Panc1 (cell line): Measurements from ENCODE around the gene ZNF805. TPM values are rescaled to one million over a fixed set of nuclear protein-coding genes. Genes with fewer than 3 reads are reported as not detected.

Experiments used
- ATAC-seq: fragments of 200-7000 bp; cut with Tn5 transposase; 2 replicates; pipeline ENCODE4 v1.9.1; 2020; ENCODE audit warnings: mild to moderate bottlenecking, moderate library complexity
- BruUV-seq: library from RNA; stranded (reverse); fragments of 400-500 nt; replicated peaks from 2 replicates; lab custom pipeline; 2021; lab: Mats Ljungman, UMichigan
- CTCF ChIA-PET: fragments of 300-600 bp; sonication (Branson Sonifier 250); formaldehyde crosslinking; loops from one replicate; lab custom pipeline; 2022; ENCODE audit warnings: antibody characterized with exemption; lab: Charles Lee
- POLR2A ChIA-PET: fragments of 300-600 bp; sonication (Branson Sonifier 250); formaldehyde crosslinking; loops from one replicate; lab custom pipeline; 2022; ENCODE audit warnings: antibody characterized with exemption; lab: Charles Lee
- DNase-seq: peaks from one replicate; pipeline ENCODE4 v3.0.0-alpha.2; 2010; ENCODE audit warnings: low read depth, low spot score
- H3K27ac ChIP-seq: 2 replicates; pipeline ENCODE4 v1.5.1; 2011; ENCODE audit warnings: mild to moderate bottlenecking, low read length, inconsistent platforms
- H3K27me3 ChIP-seq: fragments of 200-500 bp; sonication (Bioruptor generic); 2 replicates; pipeline ENCODE4 v1.6.0; 2014; ENCODE audit warnings: low read length, inconsistent platforms; ENCODE audit not compliant: control insufficient read depth, insufficient read depth
- H3K36me3 ChIP-seq: fragments of 200-500 bp; sonication (Bioruptor generic); 2 replicates; pipeline ENCODE4 v1.5.1; 2014; ENCODE audit warnings: inconsistent platforms, mild to moderate bottlenecking, low read length, moderate library complexity; ENCODE audit not compliant: control insufficient read depth, insufficient read depth
- H3K4me1 ChIP-seq: 2 replicates; pipeline ENCODE4 v1.5.1; 2011; ENCODE audit warnings: inconsistent platforms, mild to moderate bottlenecking, low read length, moderate library complexity; ENCODE audit not compliant: control insufficient read depth, insufficient read depth
- H3K4me3 ChIP-seq, 2 experiments: 2 replicates each; pipeline ENCODE4 v1.5.1; 2011 to 2012; ENCODE audit warnings: low read depth in 2 of 2, low read length in 2 of 2, mild to moderate bottlenecking in 2 of 2, inconsistent platforms in 1 of 2, moderate library complexity in 1 of 2
- H3K9me3 ChIP-seq: fragments of 200-500 bp; sonication (Bioruptor generic); 2 replicates; pipeline ENCODE4 v1.5.1; 2014; ENCODE audit warnings: low read depth, mild to moderate bottlenecking, inconsistent platforms, low read length, moderate library complexity; ENCODE audit not compliant: control insufficient read depth, insufficient read depth
- CTCF ChIP-seq: fragments of 450-650 bp; IDR thresholded peaks from 2 replicates; pipeline ENCODE4 v1.5.1; 2017; ENCODE audit warnings: mild to moderate bottlenecking
- POLR2AphosphoS5 ChIP-seq: IDR thresholded peaks from 2 replicates; pipeline ENCODE4 v1.6.1; 2012; ENCODE audit warnings: mild to moderate bottlenecking, low read depth, low read length, moderate library complexity
- REST ChIP-seq, 2 experiments: IDR thresholded peaks; 2 replicates each; pipeline ENCODE4 v1.6.1; 2011 to 2012; ENCODE audit warnings: low read depth in 2 of 2, control low read depth in 1 of 2, low read length in 1 of 2, mild to moderate bottlenecking in 1 of 2, moderate library complexity in 1 of 2; ENCODE audit not compliant: insufficient read depth in 1 of 2
- SIN3A ChIP-seq: IDR thresholded peaks from 2 replicates; pipeline ENCODE4 v1.6.1; 2012; ENCODE audit warnings: low read depth, mild to moderate bottlenecking, low read length, moderate library complexity, borderline replicate concordance; ENCODE audit not compliant: insufficient read depth
- TCF7L2 ChIP-seq: IDR thresholded peaks from 2 replicates; pipeline ENCODE4 v1.6.1; 2011; ENCODE audit warnings: mild to moderate bottlenecking, low read depth, low read length, inconsistent platforms
- in situ Hi-C: cut with HindIII; loops from 2 replicates; pipeline ENCODE4 v1.10.0; 2016; ENCODE audit warnings: low sequenced_read_pairs, low pct_unique_long_range_greater_than_20kb
- intact Hi-C: fragments of 100-400 bp; cut with micrococcal nuclease; formaldehyde crosslinking; loops from one replicate; pipeline ENCODE4 v1.10.0; 2022; ENCODE audit not compliant: unreplicated experiment
- total RNA-seq: library from RNA; stranded (reverse); gene quantifications from one replicate; pipeline ENCODE4 v1.2.1, GENCODE V29; 2021; ENCODE audit not compliant: unreplicated experiment

Gene ZNF805
- total RNA-seq, 1 experiment from 2014 or later, result 16.8 TPM

DNA sequence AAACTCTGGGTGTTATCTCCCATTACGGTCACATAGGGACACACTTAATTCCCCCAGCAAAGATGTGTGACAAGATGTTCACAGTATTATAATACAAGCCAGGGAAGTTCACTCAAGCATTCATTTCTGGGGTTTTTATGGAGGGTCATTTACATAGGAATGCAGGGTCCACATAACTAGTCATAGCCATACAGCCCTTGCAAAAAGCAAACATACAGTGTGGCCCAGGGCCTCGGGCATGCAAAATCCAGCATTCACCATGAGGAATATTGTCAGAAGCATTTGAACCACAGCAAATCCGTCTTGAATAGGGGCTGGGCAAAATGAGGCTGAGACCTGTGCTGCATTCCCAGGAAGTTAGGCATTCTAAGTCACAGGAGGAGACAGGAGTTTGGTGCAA lies 26.9 kb downstream of the ZNF805 start:
- H3K4me1 ChIP-seq, result no peaks in the 10 kb centered on the region
- no TSS peak for BruUV-seq
- intact Hi-C loops (no loop called here), in situ Hi-C loops (no loop called here)
- H3K27ac ChIP-seq, result no peak overlapping the region
- ChIA-PET CTCF (no interaction called here), POLR2A (no interaction called here)
- no peaks in the 10 kb centered on the region for H3K9me3 ChIP-seq
- no peaks in the 10 kb centered on the region for H3K36me3 ChIP-seq
- TF ChIP-seq TCF7L2 (no peak), SIN3A (no peak), POLR2AphosphoS5 (no peak), CTCF (no peak), REST (IDR thresholded peaks at IDR 0.05; ENCODE audit: insufficient read depth in 1 of 2, low read depth in 2 of 2, low read length in 1 of 2) (no peak)
- no peak for DNase-seq
- no peaks in the 10 kb centered on the region for H3K27me3 ChIP-seq
- ATAC-seq, result no peak
- H3K4me3 ChIP-seq, result no peak overlapping the region

DNA sequence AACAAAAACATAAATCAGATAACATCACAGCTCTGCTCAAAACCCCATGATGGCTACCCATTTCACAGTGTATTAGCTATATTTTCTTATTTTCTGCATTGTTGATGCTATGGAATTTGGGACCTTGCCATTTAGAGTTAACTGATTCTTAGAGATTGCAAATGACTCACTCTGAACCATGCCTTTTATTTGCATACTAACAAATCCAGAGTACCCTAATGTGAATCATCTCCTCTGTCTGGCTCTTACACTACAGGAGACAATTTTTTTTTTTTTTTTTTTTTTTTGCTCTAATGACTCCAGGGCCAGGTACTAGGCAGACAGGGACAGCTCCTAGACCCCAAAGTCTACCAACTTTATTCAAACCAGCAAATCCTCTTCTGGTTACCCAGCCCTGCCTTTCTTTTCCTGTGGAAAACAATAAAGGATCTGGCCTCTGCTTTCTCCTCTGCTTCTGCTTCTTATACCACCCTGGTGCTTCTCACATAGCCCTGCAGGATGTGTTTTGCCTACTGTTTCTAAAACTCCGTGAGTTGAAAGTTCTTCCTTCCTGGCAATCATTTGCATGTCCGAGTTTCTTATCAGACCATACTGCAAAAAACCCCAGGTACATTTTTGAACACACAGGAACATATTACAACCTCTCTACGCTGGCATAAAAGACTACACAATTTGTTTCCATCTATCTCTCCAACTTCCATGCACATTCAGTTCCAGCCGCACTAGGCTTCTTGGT lies 29.3 kb downstream of the ZNF805 start:
- no peak for DNase-seq
- CTCF ChIA-PET, result interaction anchor here (0.6 kb wide), 1 partner anchor 9 kb away, joined by 3 read pairs; no protein-coding TSS in a partner anchor

More for the DNA sequence above, 29.3 kb downstream of the ZNF805 start:
- H3K27ac ChIP-seq, result no peak overlapping the region
- no peaks in the 10 kb centered on the region for H3K4me1 ChIP-seq
- TF ChIP-seq TCF7L2 (no peak), POLR2AphosphoS5 (no peak), SIN3A (no peak), CTCF (no peak), REST (IDR thresholded peaks at IDR 0.05; ENCODE audit: insufficient read depth in 1 of 2, low read depth in 2 of 2, low read length in 1 of 2) (no peak)
- intact Hi-C loops, result no loop called here
- H3K36me3 ChIP-seq, result no peaks in the 10 kb centered on the region
- in situ Hi-C loops, result no loop called here
- no TSS peak for BruUV-seq
- no peaks in the 10 kb centered on the region for H3K27me3 ChIP-seq
- ATAC-seq, result peak; percentile 62; the same call in 1 of the 2 replicates
- no peaks in the 10 kb centered on the region for H3K9me3 ChIP-seq
- POLR2A ChIA-PET, result interaction anchor here (0.6 to 0.7 kb wide), 2 partner anchors 9 to 65 kb away, joined by 4 to 5 read pairs; no protein-coding TSS in a partner anchor
- no peak overlapping the region for H3K4me3 ChIP-seq
